B cell (primary cell): ENCODE measurements around the gene TOLLIP.

Source experiments
- CTCF ChIP-seq: fragments of 200-600 bp; IDR thresholded peaks from one replicate; pipeline ENCODE4 v1.8.0; 2022; ENCODE audit warnings: antibody characterized with exemption, mild to moderate bottlenecking
- EZH2 ChIP-seq: IDR thresholded peaks from 2 replicates; pipeline ENCODE4 v1.6.1; 2012; ENCODE audit warnings: borderline replicate concordance, low read depth, mild to moderate bottlenecking, moderate library complexity, low read length; ENCODE audit not compliant: insufficient read depth, poor library complexity, severe bottlenecking

- TF ChIP-seq CTCF = no peak
- TF ChIP-seq EZH2 = no peak
Observed at GRCh38 chr11:1280116-1281035, 29.1 kb downstream of the TOLLIP start.
